OCI-LY1 (cell line): ENCODE data around the gene FGD4.

Source experiments
- H2AFZ ChIP-seq: fragments of 200-600 bp; sonication (generic), shearing (Covaris generic); 2 replicates; pipeline ENCODE4 v1.6.0; 2014; ENCODE audit warnings: antibody characterized with exemption, mild to moderate bottlenecking, low read length
- H3F3A ChIP-seq: fragments of 200-600 bp; sonication (generic), shearing (Covaris generic); 2 replicates; pipeline ENCODE4 v1.6.0; 2014; ENCODE audit warnings: mild to moderate bottlenecking, antibody characterized with exemption, low read length, moderate library complexity; ENCODE audit not compliant: insufficient read depth
- H3K27ac ChIP-seq: fragments of 200-600 bp; sonication (generic); 2 replicates; pipeline ENCODE4 v1.5.1; 2014; ENCODE audit warnings: low read length, mixed run types, mild to moderate bottlenecking, low read depth; ENCODE audit not compliant: poor library complexity, severe bottlenecking
- H3K27me3 ChIP-seq: fragments of 200-600 bp; sonication (generic); 2 replicates; pipeline ENCODE4 v1.6.0; 2014; ENCODE audit warnings: antibody characterized with exemption, mild to moderate bottlenecking, low read length, moderate library complexity; ENCODE audit not compliant: insufficient read depth
- H3K36me3 ChIP-seq: fragments of 200-600 bp; sonication (generic); 2 replicates; pipeline ENCODE4 v1.6.1; 2014; ENCODE audit warnings: mild to moderate bottlenecking, antibody characterized with exemption, low read length, moderate library complexity, mixed read lengths; ENCODE audit not compliant: insufficient read depth
- H3K4me1 ChIP-seq: fragments of 200-600 bp; sonication (generic); 2 replicates; pipeline ENCODE4 v1.5.1; 2014; ENCODE audit warnings: mild to moderate bottlenecking, low read length, moderate library complexity; ENCODE audit not compliant: insufficient read depth, severe bottlenecking
- H3K4me2 ChIP-seq: fragments of 200-600 bp; sonication (generic), shearing (Covaris generic); 2 replicates; pipeline ENCODE4 v1.6.1; 2014; ENCODE audit warnings: low read length
- H3K4me3 ChIP-seq: fragments of 200-600 bp; sonication (generic); 2 replicates; pipeline ENCODE4 v1.5.1; 2014; ENCODE audit warnings: low read length, low read depth, mild to moderate bottlenecking, mixed read lengths; ENCODE audit not compliant: poor library complexity, severe bottlenecking
- H3K79me2 ChIP-seq: fragments of 200-600 bp; shearing (Covaris generic); 2 replicates; pipeline ENCODE4 v1.6.1; 2016; ENCODE audit warnings: mixed run types, low read length, mixed read lengths; ENCODE audit not compliant: insufficient read depth
- H3K9ac ChIP-seq: fragments of 200-600 bp; sonication (generic), shearing (Covaris generic); 2 replicates; pipeline ENCODE4 v1.6.1; 2014; ENCODE audit warnings: mild to moderate bottlenecking, low read length, mixed read lengths
- H3K9me2 ChIP-seq: fragments of 200-600 bp; sonication (generic), shearing (Covaris generic); 2 replicates; pipeline ENCODE4 v1.6.1; 2014; ENCODE audit warnings: low read depth, mild to moderate bottlenecking, low read length, mixed read lengths
- H3K9me3 ChIP-seq: fragments of 200-600 bp; shearing (Covaris generic); 2 replicates; pipeline ENCODE4 v1.6.1; 2014; ENCODE audit warnings: low read length, mixed read lengths
- H4K20me1 ChIP-seq: fragments of 200-600 bp; sonication (generic), shearing (Covaris generic); 2 replicates; pipeline ENCODE4 v1.6.0; 2016; ENCODE audit warnings: mild to moderate bottlenecking, low read length; ENCODE audit not compliant: insufficient read depth
- CTCF ChIP-seq: fragments of 200-600 bp; sonication (generic), shearing (Covaris generic); IDR thresholded peaks from 2 replicates; pipeline ENCODE4 v1.5.1; 2017; ENCODE audit warnings: mild to moderate bottlenecking, antibody characterized with exemption, low read length, moderate library complexity, mixed read lengths
- EZH2 ChIP-seq: fragments of 200-600 bp; sonication (generic), shearing (Covaris generic); IDR thresholded peaks from 2 replicates; pipeline ENCODE4 v1.8.0; 2017; ENCODE audit warnings: borderline replicate concordance, mixed run types, mild to moderate bottlenecking, antibody characterized with exemption, low read length, moderate library complexity, mixed read lengths

Gene FGD4

GRCh38 chr12:32460638-32461037 lies 61.3 kb downstream of the FGD4 start:
- no peaks in the 10 kb centered on the region for H3K27me3 ChIP-seq
- no peak overlapping the region for H3K4me2 ChIP-seq
- H3K4me1 ChIP-seq, result peaks cover 50% of the 10 kb centered on the region
- TF ChIP-seq CTCF, result no peak
- TF ChIP-seq EZH2, result no peak
- H3K9me2 ChIP-seq, result no peaks in the 10 kb centered on the region
- H4K20me1 ChIP-seq, result no peaks in the 10 kb centered on the region
- H3K9me3 ChIP-seq, result no peaks in the 10 kb centered on the region
- no peaks in the 10 kb centered on the region for H3K79me2 ChIP-seq
- no peak overlapping the region for H3K27ac ChIP-seq
- no peak overlapping the region for H3K9ac ChIP-seq
- H3F3A ChIP-seq, result no peaks in the 10 kb centered on the region
- H3K36me3 ChIP-seq, result no peaks in the 10 kb centered on the region
- no peak overlapping the region for H3K4me3 ChIP-seq
- H2AFZ ChIP-seq, result no peak overlapping the region

GRCh38 chr12:32462908-32463307 lies 63.5 kb downstream of the FGD4 start:
- Histone ChIP-seq H3K27me3 (no peaks in the 10 kb centered on the region), H3K9me2 (no peaks in the 10 kb centered on the region), H3K27ac (peak overlapping the region; percentile 75), H3K9ac (peak overlapping the region; percentile 33; the same call in 1 of the 2 replicates), H3K4me1 (peaks cover 35% of the 10 kb centered on the region), H2AFZ (peak overlapping the region; percentile 46; the same call in 1 of the 2 replicates), H3K36me3 (no peaks in the 10 kb centered on the region), H3K79me2 (no peaks in the 10 kb centered on the region), H4K20me1 (no peaks in the 10 kb centered on the region), H3K4me3 (no peak overlapping the region), H3K9me3 (no peaks in the 10 kb centered on the region), H3K4me2 (peak overlapping the region; percentile 18; the same call in 1 of the 2 replicates), H3F3A (no peaks in the 10 kb centered on the region)
- TF ChIP-seq CTCF, result no peak
- no peak for TF ChIP-seq EZH2

GRCh38 chr12:32466187-32466586 lies 66.8 kb downstream of the FGD4 start:
- TF ChIP-seq EZH2, result no peak
- no peak for TF ChIP-seq CTCF
- H3K79me2 ChIP-seq, result no peaks in the 10 kb centered on the region
- no peaks in the 10 kb centered on the region for H3K9me3 ChIP-seq
- no peak overlapping the region for H3K9ac ChIP-seq
- H3F3A ChIP-seq, result no peaks in the 10 kb centered on the region
- no peaks in the 10 kb centered on the region for H3K36me3 ChIP-seq
- H3K9me2 ChIP-seq, result no peaks in the 10 kb centered on the region
- no peak overlapping the region for H2AFZ ChIP-seq
- no peak overlapping the region for H3K4me2 ChIP-seq
- no peak overlapping the region for H3K4me3 ChIP-seq
- peaks cover 42% of the 10 kb centered on the region for H3K4me1 ChIP-seq
- no peaks in the 10 kb centered on the region for H3K27me3 ChIP-seq
- H3K27ac ChIP-seq, result no peak overlapping the region
- H4K20me1 ChIP-seq, result no peaks in the 10 kb centered on the region
